HG03439 (cell line): ENCODE data around the gene STRA8.

Experiments
- ATAC-seq: cut with Tn5 transposase; IDR thresholded peaks from one replicate; pipeline ENCODE4 v1.9.1; 2021; ENCODE audit warnings: mild to moderate bottlenecking, moderate library complexity; ENCODE audit not compliant: unreplicated experiment

Gene STRA8

DNA sequence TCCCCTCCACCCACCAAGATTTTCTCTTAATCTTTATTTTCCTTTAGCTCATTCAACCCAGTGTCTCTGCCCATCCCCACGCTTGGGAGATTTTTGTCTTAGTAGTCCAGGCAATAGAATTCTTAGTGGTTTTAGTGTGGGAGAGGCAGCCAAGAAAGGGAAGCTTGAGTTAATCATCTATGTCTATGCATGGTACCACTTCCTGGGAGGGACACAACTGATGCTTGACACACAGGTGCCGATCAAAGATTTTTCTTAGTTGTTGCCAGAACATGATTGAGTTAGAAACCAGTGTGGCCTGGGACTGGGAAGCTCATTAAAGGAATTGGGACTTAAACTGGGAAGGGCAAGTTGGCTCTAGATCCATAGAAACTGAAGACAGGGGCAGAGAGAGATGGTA is 3.1 kb downstream of the STRA8 start:
- ATAC-seq = no peak

DNA sequence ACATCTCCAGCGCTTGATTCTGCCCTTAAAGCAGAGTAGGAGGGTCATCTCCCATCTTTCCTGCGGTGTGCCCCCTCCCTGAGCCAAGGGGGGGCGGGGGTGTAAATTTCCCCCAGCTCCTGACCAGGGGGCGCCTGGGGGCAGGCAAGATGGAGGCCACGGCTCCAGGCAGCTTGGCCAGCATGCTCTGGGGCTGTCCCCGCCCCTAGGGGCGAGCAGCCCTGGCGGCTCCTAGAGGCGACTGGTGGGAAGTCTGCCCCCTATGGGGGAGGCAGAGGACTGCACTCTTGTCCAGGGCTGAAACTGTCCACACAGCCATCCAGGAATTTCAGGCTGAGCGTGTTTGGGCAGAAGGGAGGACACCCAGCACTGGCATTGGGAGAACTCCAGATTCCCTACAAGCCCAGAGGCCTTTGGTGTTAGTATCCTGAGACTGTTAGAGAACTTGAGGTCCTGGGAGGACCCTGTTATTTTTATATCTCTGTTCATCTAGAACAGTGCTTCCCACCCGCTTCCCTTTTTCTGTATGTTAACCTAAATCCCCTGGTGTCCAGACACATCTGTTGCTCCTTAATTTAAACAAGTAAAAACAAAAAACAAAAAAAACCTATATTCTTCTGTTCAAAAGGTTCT is 4.6 kb downstream of the STRA8 start:
- ATAC-seq = no peak

DNA sequence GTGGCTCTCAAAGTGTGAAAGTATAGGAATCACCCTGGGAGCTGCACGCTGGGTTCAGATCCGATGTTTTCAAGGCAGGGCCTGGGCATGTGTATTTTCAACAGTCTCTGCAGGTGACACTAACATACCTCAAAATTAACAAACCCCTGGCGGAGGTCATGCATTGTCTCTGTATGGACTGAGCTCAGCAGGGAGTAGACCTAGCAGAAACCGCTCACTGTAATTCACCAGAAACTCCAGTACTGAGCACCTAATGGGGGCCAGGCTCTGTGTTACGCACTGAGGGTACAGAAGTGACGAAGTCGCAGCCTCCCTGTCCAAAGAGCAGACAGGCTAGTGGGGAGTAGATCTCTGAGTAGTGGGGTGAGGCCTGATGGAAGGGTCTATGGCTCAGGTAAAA is 5.6 kb downstream of the STRA8 start:
- ATAC-seq = no peak

DNA sequence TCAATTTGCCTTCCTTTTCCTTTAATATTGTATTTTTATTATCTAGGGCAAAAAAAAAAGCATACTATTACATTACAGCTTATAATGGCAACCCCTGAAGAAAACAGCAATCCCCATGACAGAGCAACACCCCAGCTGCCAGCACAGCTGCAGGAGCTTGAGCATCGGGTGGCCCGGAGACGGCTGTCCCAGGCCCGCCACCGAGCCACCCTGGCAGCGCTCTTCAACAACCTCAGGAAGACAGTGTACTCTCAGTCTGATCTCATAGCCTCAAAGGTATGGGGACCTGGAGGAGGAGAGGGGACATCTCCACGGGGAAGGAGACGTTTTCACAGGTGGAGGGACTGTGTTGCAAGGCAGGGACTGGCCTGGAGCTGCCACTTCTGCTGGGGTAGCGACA is 6.8 kb downstream of the STRA8 start:
- no peak for ATAC-seq

DNA sequence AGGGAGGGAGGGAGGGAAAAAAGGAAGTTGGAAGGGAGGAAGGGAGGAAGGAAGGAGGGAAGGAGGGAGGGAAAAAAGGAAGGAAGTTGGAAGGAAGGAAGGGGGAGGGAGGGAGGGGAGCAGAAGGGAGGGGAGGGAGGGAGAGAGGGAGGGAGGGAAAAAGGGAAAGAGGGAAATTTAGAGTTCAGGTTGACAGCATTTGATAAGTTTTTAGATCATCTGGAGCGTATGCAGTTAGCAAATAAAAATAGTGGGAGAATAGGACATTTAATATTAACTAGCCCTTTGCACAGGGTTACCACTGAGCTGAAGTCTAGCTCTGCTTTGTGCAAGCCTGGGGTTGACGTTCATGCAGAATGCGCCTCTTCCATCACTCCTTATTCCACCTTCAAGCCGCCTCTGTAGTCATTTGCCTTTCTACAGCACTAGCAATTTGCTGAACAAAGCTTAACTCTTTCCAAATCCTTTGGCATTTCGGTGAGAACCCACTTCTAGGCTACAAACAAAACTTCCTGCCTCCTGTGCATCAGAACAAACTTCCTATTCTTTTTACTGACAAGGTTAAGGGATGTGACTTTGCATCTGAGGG is 8.6 kb downstream of the STRA8 start:
- ATAC-seq = no peak

DNA sequence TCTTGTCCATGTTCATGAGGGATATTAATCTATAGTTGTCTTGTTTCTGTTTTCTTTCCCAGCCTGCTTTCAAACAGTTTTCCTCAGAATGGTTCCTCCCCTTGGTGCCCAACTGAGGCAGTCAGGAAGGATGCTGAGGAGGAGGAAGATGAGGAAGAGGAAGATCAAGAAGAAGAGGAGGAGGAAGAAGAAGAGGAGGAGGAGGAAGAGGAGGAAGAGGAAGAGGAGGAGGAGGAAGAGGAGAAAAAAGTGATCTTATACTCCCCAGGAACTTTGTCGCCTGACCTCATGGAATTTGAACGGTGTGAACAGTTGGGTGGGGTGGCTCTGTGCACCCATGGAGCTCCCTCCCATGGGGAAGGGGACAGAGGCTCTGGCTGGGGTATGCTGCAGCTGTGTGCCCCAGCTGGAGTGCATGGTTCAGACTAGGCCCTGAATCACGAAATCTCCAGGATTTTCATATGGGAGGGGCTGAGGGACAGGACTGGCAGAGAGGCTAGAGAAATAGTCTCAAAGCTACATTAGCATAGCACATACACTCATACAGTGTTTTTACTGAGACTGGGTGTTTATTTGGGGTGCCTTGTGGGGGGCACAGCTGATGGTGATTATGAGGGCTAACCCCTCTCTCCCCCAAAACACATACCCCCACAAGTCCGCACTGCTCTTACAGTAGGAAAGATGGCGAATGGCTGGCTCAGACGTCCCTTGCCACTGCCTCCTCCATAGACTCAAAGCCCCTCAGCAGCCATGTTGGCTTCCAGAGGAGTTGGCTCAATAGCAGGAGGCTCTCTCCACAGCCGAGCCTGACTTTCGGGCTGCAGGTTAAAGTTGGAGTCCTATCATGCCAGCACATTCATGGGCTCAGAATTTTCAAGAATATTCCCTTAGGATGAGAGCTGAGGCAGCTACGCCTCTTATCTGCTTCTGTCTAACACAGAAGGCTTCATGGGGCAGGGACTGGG is 11.9 kb downstream of the STRA8 start:
- ATAC-seq = no peak

DNA sequence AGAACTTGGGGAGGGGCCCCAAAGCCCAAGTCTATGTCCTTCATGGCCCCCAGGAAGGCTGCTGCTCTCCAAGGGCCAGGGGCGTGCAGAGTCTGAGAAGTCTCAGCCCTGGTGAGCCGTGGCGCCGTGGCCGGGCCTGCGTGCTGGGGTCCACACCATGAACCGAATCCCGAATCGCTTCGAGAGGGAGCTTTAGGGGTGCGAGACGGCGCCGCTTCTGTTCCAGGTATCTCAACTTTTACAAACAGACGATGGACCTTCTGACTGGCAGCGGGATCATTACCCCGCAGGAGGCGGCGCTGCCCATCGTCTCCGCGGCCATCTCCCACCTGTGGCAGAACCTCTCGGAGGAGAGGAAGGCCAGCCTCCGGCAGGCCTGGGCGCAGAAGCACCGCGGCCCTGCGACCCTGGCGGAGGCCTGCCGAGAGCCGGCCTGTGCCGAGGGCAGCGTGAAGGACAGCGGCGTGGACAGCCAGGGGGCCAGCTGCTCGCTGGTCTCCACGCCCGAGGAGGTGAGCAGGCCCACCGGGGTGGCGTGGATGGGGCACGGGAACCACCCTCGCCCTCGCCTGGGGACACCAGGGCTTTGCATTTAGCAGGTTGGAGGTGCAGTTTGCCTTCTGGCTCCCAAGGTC is 12.7 kb downstream of the STRA8 start:
- no peak for ATAC-seq

DNA sequence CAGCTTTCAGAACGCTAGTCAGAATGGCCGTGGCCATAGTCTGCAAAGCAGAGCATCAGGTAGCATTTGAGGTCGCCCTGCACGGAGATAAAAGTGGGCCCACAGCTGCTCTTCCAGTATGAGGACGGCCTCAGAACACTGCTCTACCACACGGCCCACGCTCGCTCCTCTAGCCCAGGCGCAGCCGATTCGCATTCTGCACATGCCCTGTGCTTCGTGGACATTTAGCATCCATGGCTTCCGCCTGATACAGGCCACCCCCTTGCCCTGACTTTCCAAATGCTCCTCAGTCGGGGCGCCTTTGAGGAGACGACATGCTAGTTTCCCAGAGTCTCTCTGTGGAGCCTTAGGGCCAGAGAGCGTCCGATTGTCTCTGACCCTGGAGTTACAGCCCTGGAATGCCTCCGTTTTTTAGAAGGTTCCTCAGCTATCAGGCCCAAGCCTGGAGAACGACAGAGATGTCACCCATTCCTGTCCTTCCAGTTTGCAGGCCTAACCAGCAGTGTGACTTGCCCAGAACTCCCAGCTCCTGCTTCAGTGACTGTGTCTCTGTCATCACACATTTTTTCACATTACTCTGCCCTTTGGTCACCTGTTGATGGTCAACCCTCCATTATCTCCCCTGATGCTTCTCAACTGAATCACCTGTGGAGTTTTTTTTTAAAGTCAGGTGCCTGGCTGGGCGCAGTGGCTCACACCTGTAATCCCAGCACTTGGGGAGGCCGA is 14.3 kb downstream of the STRA8 start:
- no peak for ATAC-seq

DNA sequence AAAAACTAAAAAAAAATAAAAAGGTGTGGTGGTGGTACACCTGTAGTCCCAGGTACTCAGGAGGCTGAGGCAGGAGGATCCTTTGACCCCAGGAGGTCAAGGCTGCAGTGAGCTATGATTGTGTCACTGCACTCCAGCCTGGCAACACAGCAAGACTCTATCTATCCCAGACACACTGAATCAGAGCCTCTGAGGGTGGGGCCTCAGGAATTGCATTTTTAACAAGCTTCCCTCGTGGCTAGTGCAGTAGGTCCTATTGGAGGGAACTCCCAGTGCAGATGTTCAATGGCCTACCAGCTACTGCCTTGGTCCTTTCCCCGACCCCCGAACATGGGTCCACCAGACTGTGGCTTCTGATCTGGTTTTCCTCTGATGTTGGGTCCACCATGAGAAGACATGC is 14.9 kb downstream of the STRA8 start:
- no peak for ATAC-seq

DNA sequence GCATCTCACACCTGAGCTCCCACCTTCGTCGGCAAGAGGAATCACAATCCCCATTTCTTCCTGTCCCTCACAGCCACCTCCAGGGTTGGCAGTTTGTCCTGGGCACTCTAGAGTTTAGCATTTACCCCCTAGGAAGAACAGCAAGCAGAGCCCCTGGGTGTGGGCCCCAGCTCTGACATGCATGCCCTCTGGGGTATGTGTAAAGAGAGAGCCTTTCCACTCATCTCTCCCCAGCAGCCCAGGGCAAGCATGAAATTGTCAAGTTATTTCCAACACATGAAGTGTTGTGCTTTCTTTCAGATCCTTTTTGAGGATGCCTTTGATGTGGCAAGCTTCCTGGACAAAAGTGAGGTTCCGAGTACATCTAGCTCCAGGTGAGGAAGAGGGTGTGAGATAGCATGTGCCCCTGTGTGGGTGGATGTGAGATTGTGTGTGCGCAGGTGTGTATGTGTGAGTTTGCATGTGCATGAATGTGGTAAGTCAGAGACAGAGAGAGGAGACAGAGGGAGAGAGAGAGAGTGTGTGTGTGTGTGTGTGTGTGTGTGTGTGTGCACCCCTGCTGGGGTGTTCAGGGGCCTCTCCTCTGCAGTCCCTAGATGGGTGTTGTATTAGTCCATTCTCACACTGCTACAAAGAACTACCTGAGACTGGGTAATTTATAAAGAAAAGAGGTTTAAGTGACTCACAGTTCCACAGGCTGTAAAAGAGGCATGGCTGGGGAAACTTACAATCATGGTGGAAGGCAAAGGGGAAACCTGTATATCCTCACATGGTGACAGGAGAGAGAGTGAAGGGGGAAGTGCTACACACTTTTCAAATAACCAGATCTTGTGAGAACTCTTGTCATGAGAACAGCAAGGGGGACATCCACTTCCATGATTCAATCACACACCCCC is 18.1 kb downstream of the STRA8 start:
- no peak for ATAC-seq

DNA sequence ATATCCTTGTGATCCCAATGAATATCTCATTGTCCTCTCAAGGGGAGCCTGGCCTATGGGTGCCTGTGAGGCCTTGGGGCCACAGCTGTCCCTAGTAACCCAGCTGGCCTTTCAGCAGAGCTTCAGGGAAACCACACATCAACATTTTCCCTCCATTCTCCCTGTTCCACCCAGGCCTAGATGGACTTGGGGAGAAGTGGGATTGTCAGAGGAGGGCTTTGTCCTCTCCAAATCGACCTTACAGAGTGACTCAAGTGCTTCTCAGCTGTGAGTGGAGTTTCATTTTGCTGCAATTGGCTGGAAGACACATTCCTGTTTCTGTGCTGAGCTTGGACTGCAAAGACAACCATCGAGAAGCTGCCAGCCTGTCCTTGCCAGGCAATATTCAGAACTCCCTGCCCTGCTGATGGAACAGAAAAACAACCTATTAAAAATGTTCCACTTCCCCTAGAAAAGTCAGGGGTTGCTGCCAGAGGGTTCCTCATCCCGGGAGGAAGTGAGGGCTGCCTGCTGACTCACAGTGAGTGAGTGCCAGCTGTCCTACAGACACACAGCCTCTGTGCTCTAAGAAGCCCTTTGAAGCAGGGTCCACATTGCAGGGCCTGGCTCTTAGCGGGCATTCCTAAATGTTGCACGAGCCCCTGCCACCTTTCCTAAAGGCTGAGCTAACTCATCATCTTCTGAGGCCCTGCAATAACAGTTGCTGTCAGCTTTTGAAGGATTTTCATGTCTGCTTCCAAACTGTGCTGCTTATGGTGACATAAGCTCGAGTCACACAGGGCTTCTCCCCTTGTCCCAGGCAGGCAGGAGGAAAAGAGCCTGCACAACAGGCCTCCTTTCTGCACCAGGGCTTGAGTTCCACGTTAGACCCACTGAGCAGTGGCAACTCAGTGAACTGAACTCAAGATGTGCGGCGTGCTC is 20.5 kb downstream of the STRA8 start:
- ATAC-seq = no peak

DNA sequence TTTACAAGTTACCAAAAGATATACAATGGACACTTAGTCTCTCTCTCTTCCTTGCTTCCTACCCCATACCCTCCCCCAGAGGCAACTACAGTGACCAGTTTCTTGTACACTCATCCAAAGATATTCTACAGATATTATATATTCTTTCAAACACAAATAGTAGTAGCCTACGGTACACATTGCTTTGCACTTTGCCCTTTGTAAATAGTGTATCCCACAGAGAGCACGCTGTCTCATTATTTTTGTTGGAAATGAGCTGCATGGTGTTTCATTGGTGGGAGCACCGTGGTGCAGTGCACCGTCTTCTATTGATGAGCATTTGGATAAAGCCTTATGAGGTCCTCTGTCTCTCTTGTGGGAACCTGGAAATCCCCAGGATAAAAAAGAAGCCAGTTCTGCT is 24.2 kb downstream of the STRA8 start:
- ATAC-seq = no peak

DNA sequence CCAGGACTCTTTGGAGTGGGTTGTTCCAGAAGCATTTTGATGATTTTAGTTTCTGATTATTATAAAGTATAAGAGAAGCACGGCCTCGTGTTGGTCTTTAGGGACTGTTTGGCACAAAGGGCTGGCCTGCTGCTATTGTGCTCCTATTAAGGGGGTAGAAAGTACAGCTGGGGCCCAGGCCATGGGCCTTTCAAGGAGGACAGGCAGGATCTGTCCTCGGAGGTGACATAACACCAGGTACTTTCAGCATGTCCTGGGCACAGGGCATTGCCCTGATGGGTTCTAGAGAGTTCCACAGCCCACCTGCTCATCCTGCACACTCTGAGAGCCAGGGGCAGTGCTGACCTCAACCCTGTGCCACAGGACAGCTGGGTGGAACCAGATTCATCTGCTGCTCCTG is 24.9 kb downstream of the STRA8 start:
- ATAC-seq = no peak

DNA sequence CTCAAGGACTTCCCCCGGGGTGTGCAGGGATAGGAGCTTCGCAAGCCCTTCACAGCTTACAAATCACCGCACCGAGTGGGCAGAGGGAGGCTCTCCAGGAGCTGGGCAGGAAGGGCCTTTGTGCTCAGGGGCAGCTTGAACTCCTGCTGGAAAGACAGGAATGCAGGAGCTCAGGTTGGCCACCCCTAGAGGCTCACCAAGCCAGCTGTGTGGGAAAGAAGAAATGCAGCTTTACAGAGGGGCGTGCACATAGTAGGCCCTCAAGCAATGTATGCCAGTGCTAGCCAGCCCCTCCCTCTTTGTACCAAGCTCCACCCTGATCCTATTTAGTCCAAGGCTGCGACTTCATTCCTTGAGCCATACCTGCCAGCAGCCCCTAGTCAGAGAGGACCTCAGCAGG is 26.1 kb downstream of the STRA8 start:
- ATAC-seq = no peak

DNA sequence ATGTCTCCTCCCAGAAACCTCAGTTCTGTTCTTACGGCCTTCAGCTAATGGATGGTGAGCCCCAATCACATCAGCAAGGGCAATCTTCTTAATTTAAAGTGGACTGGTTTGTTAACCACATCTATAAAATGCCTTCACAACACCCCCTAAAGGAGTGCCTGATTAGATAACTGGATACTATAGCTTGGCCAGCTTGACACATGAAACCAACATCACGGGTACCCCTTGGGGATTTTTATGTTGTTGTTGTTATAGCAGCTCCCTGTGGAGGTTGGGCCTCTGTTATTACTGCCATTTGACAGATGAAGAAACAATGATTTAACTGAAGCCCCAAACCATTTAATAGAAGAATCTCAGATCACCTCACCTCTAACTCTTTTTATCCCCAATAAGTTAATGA is 26.8 kb downstream of the STRA8 start:
- ATAC-seq = no peak

DNA sequence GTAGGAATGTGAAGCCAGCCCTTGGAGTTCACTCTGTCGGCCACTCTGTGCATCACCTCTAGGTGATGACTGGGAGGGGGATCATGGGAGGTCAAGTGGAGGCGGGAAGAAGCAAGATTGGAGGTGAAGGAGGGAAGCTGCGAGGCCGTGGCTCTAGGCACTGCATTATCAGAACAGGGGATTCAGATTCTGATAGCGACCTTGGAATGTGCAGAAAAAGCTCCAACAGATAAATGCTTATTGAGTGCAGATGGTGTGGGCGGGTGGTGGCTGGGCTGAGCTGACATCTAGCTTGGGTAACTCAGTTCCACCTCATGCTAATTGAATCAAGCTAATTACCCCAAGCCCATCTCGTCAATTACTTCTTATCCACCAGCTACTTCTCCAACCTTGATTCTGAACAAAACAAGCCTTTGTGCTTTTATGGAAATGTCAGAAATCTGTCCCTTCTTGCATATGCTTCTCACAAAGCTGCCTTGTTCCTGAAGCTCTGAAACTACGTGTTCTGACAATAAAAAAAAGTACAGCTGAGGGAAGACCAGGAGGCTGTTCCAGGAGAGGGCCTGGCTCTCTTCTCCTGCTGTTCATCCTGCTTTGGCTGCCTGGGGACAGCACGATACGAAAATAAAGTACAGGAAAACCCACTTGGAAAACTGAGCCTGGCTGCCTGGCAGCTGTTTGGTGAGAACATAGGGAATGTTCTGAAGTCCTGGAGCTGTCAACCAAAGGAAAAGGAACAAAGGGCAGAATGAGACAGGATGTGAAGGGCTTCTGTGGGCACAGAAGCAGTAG is 27.5 kb downstream of the STRA8 start:
- no peak for ATAC-seq

DNA sequence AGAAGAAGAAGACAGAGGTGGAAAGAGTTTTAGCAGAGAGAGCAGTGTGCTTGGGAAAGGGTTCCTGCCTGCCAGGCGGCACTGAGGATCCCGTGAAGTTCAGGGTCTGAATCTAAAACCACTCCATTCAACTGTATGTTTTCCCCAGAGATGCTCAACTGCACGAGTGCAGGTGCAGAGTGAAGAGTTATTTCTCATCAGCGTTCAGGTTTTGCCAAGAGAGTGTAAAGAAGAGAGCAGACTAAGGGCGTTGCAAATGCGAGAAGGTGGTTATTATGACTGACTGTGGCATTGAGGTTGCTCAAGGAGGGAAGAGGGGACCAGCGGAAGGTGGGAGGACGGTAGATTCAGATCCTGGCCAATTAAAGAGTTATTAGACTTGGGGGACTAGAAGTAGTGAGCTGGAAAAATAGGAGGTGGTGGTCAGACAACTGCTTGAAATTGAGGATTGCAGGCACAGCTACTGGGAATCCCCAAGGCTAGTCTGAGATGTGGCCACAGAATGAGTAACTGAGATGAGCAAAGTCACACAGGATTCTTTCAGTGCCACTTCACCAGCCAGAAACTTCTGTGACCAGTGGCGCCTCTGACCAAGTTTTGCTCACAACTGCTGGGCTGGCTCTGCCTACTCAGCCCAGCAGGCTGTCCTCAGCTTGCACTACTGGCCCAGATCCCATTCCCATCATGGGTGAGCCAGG is 29.1 kb downstream of the STRA8 start:
- no peak for ATAC-seq
